Breast epithelium (tissue), 4 donors: ENCODE measurements around the gene SMARCAD1. TPM values are rescaled to one million over a fixed set of nuclear protein-coding genes. Genes with fewer than 3 reads are reported as not detected.

Experiments
- DNase-seq, 2 donors: peaks; one replicate each; pipeline ENCODE4 v3.0.0-alpha.2; 2019; ENCODE audit warnings: low spot score in 2 of 2
- H3K27ac ChIP-seq, 2 donors: fragments of 200-600 bp; sonication (generic) in 1 of 2; one replicate each; pipeline ENCODE4 v1.5.1; 2016 to 2019; ENCODE audit warnings: mild to moderate bottlenecking in 1 of 2
- H3K27me3 ChIP-seq, 2 donors: fragments of 200-600 bp; sonication (generic) in 1 of 2; one replicate each; pipeline versions ENCODE4 v1.5.1 to v1.6.0; 2017 to 2019; ENCODE audit warnings: control low read depth in 1 of 2, mild to moderate bottlenecking in 1 of 2
- H3K36me3 ChIP-seq: fragments of 200-600 bp; one replicate; pipeline ENCODE4 v1.5.1; 2019
- H3K4me1 ChIP-seq, 2 donors: fragments of 200-600 bp; sonication (generic); one replicate each; pipeline ENCODE4 v1.5.1; 2016 to 2019; ENCODE audit warnings: control low read depth in 1 of 2
- H3K4me3 ChIP-seq, 3 donors: fragments of 200-600 bp; sonication (generic); 1 replicate in 2 of 3; 2 replicates in 1 of 3; pipeline ENCODE4 v1.5.1; 2016 to 2019; ENCODE audit warnings: mild to moderate bottlenecking in 3 of 3, moderate library complexity in 2 of 3
- H3K9me3 ChIP-seq, 2 donors: fragments of 200-600 bp; sonication (generic) in 1 of 2; one replicate each; pipeline ENCODE4 v1.5.1; 2016 to 2019; ENCODE audit warnings: control low read depth in 1 of 2
- POLR2A ChIP-seq: fragments of 450-650 bp; IDR thresholded peaks from one replicate; pipeline ENCODE4 v1.6.1; 2016; ENCODE audit warnings: antibody characterized with exemption, mild to moderate bottlenecking, moderate library complexity
- POLR2AphosphoS5 ChIP-seq, 3 donors: sonication (generic); formaldehyde crosslinking; IDR thresholded peaks; one replicate each; pipeline ENCODE4 v1.6.1; 2017; ENCODE audit warnings: antibody characterized with exemption in 3 of 3
- intact Hi-C: fragments of 100-400 bp; cut with DNase I; formaldehyde crosslinking; loops from one replicate; pipeline ENCODE4 v1.15.1; 2023; ENCODE audit warnings: low total_unique reads
- total RNA-seq, 3 donors: library from RNA; depleted of rRNA; stranded (reverse); fragments of >200 nt; gene quantifications; one replicate each; pipeline ENCODE4 v1.1.0, GENCODE V29; 2016
- TF ChIP-seq, protein P1 (sequence below), 3 donors: fragments of 450-650 bp; IDR thresholded peaks; one replicate each; pipeline ENCODE4 v1.5.1; 2016 to 2017; ENCODE audit warnings: antibody characterized with exemption in 3 of 3, mild to moderate bottlenecking in 3 of 3, moderate library complexity in 3 of 3

Gene SMARCAD1
- total RNA-seq, 3 donors from 2014 or later: 18.4 to 41.4 (median 32.1) TPM

DNA sequence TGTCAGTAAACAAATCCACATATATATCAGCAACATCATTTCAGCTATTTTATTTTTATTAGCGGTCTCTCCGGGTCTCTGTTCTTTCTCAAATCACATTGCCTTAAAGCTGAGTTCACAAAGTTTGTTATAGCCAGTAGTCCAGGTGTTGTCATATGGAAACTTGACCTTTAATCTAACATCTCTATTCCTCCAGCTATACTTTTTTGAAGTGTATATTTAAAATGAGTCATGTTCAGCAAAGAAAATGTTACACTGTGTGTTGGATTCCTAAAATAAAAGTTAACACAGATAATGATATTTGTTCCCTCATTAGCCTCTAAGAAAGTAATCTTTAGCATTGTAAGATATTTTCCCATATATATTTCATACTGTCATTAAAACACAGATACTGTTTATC lies 63.6 kb downstream of the SMARCAD1 start:
- intact Hi-C loops: no loop called here
- TF ChIP-seq POLR2AphosphoS5 (IDR thresholded peaks at IDR 0.05) (no peak), POLR2A (no peak)
- TF ChIP-seq, protein P1, sequence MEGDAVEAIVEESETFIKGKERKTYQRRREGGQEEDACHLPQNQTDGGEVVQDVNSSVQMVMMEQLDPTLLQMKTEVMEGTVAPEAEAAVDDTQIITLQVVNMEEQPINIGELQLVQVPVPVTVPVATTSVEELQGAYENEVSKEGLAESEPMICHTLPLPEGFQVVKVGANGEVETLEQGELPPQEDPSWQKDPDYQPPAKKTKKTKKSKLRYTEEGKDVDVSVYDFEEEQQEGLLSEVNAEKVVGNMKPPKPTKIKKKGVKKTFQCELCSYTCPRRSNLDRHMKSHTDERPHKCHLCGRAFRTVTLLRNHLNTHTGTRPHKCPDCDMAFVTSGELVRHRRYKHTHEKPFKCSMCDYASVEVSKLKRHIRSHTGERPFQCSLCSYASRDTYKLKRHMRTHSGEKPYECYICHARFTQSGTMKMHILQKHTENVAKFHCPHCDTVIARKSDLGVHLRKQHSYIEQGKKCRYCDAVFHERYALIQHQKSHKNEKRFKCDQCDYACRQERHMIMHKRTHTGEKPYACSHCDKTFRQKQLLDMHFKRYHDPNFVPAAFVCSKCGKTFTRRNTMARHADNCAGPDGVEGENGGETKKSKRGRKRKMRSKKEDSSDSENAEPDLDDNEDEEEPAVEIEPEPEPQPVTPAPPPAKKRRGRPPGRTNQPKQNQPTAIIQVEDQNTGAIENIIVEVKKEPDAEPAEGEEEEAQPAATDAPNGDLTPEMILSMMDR (IDR thresholded peaks at IDR 0.05): no peak
- no peaks in the 10 kb centered on the region for H3K4me1 ChIP-seq
- no peak overlapping the region for H3K4me3 ChIP-seq
- no peaks in the 10 kb centered on the region for H3K9me3 ChIP-seq
- DNase-seq: no peak
- H3K27me3 ChIP-seq: no peaks in the 10 kb centered on the region
- no peaks in the 10 kb centered on the region for H3K36me3 ChIP-seq
- H3K27ac ChIP-seq: no peak overlapping the region

DNA sequence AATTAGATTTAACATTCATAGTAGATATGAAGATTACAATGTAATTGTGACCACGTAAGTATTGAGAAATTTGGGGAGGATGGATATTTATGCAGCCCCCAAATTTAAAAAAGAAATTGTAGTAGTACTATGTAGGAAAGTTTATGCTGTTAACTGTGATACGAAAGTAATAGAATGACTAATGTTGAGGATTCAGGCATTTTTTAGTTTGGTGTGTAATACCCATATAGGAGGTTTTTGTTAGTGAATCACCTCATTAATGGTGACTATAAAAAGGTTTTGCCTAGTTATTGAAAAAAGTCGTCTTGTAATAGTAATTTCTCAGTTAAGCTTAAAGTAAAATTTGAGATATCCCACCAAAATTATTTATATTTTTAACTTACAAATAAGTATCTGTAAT lies 67.2 kb downstream of the SMARCAD1 start:
- H3K4me1 ChIP-seq: no peaks in the 10 kb centered on the region
- no peaks in the 10 kb centered on the region for H3K27me3 ChIP-seq
- no peaks in the 10 kb centered on the region for H3K9me3 ChIP-seq
- DNase-seq: no peak
- H3K27ac ChIP-seq: no peak overlapping the region
- intact Hi-C loops: no loop called here
- H3K36me3 ChIP-seq: peaks cover 6% of the 10 kb centered on the region
- H3K4me3 ChIP-seq: no peak overlapping the region
- TF ChIP-seq, protein P1 (IDR thresholded peaks at IDR 0.05): no peak
- TF ChIP-seq POLR2A (no peak), POLR2AphosphoS5 (IDR thresholded peaks at IDR 0.05) (no peak)

DNA sequence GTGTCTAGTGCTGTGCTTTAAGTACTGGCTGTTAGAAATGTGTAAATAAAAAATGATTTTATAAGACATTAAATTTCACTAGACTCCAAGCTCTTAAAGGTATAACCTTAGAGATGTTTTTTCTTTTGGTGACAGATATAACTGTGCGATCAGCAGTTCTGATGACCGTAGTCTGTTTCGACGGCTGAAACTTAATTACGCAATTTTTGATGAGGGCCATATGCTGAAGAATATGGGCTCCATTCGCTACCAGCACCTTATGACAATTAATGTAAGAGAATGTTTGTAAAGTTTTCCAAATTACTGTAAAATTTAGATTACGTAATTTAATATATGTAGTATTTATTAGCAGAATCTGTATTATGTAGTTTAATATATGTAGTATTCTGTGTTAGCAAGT lies 68.5 kb downstream of the SMARCAD1 start:
- H3K36me3 ChIP-seq: peaks cover 6% of the 10 kb centered on the region
- no peaks in the 10 kb centered on the region for H3K27me3 ChIP-seq
- H3K27ac ChIP-seq: no peak overlapping the region
- TF ChIP-seq POLR2AphosphoS5 (IDR thresholded peaks at IDR 0.05) (no peak), POLR2A (no peak)
- TF ChIP-seq, protein P1 (IDR thresholded peaks at IDR 0.05): no peak
- no peak overlapping the region for H3K4me3 ChIP-seq
- intact Hi-C loops: no loop called here
- no peaks in the 10 kb centered on the region for H3K4me1 ChIP-seq
- no peaks in the 10 kb centered on the region for H3K9me3 ChIP-seq
- no peak for DNase-seq

DNA sequence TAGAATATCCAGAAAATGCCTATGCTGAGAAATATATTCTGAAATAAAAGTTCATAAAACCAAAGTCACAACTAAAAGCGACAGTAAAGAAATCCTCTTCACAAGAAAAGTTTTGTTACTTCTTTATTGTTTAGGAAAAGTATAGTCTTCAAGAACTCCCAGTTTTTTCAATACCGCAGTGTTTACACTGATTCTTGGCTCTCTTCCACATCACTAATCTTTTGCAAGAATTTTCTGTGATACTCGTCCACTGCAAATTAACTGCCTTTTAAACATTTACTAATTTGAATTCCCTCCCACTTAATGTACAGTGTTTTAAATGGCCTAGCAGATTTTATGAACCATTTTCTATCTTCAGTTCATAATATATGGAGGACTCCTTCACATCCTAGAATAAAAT lies 69.9 kb downstream of the SMARCAD1 start:
- no peak for DNase-seq
- Histone ChIP-seq H3K27me3 (no peaks in the 10 kb centered on the region), H3K27ac (no peak overlapping the region), H3K4me3 (no peak overlapping the region), H3K4me1 (no peaks in the 10 kb centered on the region), H3K36me3 (peaks cover 8% of the 10 kb centered on the region), H3K9me3 (no peaks in the 10 kb centered on the region)
- TF ChIP-seq POLR2AphosphoS5 (IDR thresholded peaks at IDR 0.05) (no peak), POLR2A (no peak)
- TF ChIP-seq, protein P1 (IDR thresholded peaks at IDR 0.05): no peak
- intact Hi-C loops: no loop called here

DNA sequence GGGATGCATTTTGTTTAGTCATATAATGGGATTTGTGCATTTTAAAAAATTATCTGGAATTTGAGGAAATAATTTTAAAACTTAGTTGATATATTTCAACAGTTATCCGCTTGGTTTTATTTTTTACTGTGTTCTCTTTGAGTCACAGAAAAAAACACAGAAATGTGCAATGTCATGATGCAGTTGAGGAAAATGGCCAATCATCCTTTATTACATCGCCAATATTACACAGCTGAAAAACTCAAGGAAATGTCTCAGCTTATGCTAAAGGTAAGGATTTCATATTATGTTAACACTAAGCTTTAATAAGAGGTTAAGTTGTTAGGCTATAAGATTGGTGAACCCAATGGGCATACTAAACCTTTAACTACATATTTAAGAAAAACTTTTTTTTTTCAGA lies 71.1 kb downstream of the SMARCAD1 start:
- intact Hi-C loops: no loop called here
- no peaks in the 10 kb centered on the region for H3K4me1 ChIP-seq
- TF ChIP-seq POLR2AphosphoS5 (IDR thresholded peaks at IDR 0.05) (no peak), POLR2A (no peak)
- TF ChIP-seq, protein P1 (IDR thresholded peaks at IDR 0.05): no peak
- no peak overlapping the region for H3K4me3 ChIP-seq
- no peaks in the 10 kb centered on the region for H3K27me3 ChIP-seq
- no peak for DNase-seq
- H3K9me3 ChIP-seq: no peaks in the 10 kb centered on the region
- H3K36me3 ChIP-seq: peaks cover 10% of the 10 kb centered on the region
- no peak overlapping the region for H3K27ac ChIP-seq
